ENCODE results near the gene DCAKD.

DCAKD gene

GRCh38 chr17:44977065-44977464 lies 74.4 kb downstream of the DCAKD start:
- H3K4me3 ChIP-seq (ENCODE audit: low read depth, low read length), result no peak overlapping the region

DNA sequence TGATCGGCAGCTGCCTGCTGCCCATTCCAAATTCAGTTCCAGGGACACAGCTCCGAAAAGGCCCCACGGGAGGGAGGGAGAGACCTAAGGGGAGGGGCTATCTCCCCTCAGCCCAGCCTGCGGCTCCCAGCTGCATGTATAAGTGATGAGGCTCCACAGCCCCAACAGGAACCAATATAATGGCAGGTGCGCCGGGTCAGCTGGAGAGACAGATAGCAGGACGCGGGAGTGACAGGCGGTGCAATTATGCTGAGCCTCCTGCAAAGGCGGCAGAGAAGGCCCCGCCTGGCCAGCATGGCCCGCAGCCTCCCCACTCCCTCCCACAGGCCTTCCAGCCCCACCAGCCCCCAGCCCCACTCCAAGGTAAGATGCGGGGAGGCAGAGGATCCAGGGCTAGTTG lies 75.2 kb downstream of the DCAKD start:
- no peak overlapping the region for H3K4me3 ChIP-seq (ENCODE audit: low read depth, low read length)

Measured in iPS-11a (cell line).